OCI-M2 (cell line): ENCODE data around the gene ABCC6.
"Not testable (repeated sequence)": the region's sequence is repeated elsewhere in the genome, so short reads cannot be mapped to it uniquely, and the experiment has no call there.

ENCODE experiments used
- DNase-seq: peaks from one replicate; lab custom pipeline; 2025; ENCODE audit not compliant: unreplicated experiment; lab: John Stamatoyannopoulos, UW

Gene ABCC6

DNA sequence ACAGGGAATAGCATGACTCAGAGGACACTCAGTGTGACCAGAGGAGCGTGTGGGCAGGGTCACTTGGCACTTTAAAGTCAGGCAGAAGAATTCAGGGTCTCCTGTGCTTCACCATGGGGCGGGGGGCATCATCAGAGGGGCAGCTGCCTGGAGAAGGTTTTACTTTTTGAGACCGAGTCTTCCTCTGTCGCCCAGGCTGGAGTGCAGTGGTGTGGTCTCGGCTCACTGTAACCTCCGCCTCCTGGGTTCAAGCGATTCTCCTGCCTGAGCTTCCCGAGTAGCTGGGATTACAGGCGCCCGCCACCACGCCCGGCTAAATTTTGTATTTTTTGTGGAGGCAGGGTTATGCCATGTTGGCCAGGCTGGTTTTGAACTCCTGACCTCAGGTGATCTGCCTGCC lies 32.3 kb downstream of the ABCC6 start:
- not testable (repeated sequence) for DNase-seq

DNA sequence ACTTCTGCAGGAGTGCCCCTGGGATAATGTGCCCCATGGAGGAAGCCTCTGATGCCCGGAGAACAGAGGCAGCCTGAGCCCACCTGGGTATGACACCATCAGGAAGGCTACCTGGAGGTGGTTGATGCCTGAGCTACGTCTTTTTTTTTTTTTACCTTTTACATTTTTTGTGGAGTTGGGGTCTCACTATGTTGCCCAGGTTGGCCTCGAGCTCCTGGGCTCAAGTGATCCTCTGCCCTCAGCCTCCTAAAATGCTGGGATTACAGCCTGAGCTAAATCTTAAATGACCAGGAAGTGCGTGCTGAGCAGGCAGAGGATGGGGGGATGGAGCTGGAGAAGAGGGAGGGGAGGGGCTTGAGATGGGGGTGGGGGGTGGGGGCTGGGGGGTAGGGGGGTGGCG lies 32.7 kb downstream of the ABCC6 start:
- no peak for DNase-seq

DNA sequence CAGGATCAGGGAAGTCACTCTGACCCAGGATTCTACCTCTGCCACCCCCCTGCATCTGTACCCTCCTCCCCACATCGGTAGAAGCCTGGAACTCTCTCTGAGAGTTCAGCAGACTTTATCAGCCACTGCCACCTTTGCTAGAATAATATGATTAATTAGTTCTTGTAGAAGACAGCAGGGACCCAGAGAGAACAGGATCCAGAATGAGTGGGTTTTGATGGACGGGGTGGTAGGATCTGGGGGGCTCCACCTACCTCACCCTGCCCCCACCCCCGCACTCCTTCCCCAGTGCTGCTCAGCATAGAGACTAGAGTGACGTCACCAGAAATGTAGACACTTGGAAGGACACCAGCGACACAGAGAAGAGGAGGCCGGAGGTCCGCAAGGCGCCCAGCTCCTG lies 33.5 kb downstream of the ABCC6 start:
- DNase-seq: no peak

DNA sequence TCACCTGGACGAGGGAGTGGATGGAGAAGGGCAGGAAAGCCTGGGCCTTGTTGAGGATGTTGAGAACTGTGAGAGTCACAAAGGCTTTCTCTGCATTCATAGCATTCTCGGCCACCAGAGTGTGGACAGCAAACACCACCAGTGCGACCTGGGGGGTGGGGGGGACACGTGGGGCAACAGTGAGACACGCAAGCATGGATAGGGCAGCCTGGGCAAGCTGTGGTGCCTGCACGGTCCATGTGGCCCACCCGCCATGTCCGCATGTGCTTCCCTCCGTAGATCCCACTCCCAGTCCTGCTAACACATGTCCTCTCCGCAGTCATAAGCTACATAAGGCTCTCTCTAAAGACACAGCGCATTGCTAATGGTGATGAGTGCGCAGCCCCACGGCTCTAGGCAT lies 34.5 kb downstream of the ABCC6 start:
- no peak for DNase-seq

DNA sequence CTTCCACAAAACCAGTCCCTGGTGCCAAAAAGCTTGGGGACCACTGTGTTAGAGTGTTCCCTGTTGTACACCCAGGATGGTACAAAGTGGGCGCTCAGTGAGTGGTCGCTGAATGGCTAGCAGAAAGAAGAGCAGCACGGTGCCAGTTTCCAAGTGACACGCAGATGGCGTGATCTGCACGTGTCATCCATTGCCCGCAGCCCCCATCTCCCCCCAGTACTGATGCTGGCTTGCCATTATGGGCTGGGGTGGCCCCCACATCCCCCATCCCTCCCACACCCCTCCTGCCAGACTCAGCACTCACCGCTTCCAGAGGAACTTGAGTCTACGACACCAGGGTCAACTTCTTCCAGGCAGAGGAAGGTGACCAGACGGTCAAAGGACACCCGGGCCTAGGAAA lies 36.5 kb downstream of the ABCC6 start:
- no peak for DNase-seq

DNA sequence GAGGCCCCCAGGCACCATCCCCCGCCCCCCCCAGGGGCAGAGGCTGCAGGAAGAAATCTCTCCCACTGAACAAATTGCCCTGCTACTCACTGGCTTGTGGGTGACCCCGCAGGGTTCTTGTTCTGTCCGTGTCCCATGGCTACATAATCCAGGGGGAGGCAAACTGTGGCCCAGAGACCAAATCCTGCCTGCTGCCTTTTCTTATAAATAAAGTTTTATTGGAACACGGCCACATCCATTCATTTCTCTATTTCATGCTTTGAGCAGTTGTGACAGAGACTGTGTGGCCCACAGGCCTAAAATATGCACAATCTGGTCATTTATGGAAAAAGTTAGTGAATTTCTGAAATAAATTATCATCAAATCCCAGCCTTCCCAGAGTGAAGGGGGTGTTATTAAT lies 38.2 kb downstream of the ABCC6 start:
- DNase-seq: no peak

DNA sequence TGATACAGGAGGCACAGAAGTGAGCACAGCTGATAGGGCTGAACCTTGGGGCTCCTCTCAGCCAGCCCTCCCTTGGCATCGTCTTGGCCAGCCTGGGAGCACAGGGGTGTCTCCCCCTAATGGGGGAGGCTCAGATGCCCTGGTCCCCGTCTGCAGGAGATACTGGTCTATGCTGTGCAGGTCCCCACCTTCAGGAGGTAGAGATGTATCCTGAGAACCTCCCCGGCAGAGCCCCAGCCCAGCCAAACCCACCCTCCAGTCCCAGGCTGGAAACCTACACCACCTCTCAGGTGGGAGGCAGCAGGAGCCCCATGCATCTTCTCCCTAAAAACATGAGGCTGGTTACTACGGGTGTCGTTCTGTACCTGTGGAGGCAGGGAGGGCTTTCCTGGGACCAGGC lies 38.7 kb downstream of the ABCC6 start:
- no peak for DNase-seq

DNA sequence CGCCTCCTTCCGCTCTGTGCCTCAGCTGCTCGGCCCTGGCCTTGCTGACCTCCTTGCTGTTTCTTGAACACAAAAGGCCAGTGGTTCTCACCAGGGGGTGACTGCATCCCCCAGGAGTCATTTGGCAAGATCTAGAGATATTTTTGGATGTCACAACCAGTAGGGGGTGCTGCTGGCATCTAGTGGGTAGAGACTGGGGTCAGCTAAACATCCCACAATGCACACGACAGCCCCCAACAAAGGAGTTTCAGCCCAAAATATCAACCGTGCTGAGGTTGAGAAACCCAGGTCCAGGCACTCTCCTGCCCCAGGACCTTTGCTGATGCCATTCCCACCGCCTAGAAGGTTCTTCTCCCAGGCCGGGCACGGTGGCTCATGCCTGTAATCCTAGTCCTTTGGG lies 39.7 kb downstream of the ABCC6 start:
- no peak for DNase-seq

DNA sequence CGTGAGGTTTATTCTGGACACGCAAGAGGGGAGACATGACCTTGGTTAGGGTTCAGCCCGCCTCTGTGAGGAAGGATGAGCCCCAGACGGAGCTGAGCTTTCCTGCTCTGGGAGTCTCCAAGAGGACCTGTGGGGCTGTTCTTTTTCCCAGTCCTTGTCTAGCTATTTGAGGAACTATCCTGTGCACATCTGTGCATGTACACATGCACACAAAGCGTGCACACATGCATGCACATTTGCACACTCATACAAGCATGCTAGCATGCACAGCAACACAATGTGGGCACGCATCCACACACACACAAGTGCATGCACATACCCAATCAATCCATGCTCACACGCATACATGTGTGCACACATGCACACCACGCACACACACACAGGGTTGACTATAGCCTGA lies 40.4 kb downstream of the ABCC6 start:
- no peak for DNase-seq

DNA sequence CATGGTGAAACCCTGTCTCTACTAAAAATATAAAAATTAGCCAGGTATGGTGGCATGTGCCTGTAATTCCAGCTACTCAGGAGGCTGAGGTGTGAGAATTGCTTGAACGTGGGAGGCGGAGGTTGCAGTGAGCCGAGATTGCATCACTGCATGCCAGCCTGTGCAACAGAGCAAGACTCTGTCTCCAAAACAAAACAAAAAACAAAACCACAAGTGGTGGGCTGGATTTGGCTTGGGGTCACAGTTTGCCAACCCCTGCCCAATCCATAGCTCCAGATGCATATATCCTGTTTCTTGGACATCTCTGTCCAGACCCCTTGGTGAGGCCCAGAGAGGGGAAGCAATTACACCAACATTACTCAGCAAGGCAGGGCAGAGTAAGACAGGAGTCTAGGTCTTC lies 41.5 kb downstream of the ABCC6 start:
- not testable (repeated sequence) for DNase-seq

DNA sequence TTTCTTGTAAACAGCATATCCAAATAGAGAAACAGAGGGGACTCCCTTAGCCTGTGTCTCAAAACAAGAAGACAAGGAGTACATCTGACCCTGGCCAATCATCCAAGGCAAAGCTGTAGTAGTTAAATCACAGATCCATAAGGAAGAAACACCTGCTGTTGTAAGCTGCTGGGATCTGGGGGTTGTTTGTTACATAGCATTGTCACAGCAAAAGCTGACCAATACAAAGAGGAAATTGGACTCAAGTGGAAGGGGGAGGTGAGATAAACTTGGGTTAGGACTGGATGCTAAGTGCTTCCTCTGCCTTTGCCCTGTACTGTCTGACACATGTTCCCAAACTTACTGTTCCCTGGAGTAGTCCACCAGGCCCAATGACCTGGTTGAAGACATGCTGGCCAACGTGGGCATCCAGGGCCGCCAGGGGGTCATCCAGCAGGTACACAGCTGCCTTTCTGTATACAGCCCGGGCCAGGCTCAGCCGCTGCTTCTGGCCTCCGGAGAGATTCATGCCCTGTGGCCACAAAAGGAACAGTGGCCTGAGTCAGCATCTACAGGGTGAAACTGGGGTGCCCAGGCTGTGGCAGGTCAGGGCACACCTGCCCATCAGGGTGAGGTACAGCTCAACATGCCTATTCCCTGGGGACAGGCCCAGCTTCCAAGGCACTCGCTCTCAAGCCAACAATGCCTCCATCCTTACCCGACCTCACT lies 44.7 kb downstream of the ABCC6 start:
- DNase-seq: no peak

DNA sequence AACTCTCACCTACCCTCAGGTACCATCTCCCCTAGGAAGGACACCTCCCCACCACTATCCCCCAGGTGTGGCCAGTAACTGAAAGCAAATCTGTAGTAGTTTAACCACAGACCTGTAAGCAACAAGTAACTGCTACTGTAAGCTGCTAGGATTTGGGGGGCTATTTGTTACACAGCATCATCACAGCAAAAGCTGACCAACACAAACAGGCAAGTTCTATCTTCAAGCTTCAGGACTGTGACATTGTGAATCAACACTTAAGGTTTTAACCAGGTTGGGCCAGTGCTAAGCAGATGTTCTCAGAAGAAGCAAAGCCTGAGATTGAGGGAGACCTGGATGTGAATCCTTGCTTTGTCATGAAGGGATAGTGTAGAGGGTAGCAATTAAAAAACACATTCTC lies 47.0 kb downstream of the ABCC6 start:
- DNase-seq: no peak

DNA sequence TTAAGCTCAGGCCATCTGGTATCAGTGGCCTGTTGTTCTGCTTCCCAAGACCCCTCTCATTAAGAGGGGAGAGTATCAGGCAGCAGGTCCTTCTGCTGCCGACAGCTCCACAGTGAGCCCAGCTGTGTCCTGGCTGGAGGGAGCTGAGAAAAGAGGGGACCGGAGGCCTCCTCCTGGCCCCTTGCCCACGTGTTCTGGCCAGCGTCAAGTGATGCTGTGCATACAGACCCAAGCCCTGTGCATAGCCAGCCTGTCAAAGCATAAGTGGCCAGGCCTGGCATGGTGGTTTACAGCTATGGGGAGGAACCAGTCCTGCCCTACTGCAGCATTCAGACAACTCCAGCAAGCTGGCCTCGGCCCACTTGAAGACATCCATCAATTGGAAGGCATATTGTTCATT lies 48.0 kb downstream of the ABCC6 start:
- DNase-seq: no peak

DNA sequence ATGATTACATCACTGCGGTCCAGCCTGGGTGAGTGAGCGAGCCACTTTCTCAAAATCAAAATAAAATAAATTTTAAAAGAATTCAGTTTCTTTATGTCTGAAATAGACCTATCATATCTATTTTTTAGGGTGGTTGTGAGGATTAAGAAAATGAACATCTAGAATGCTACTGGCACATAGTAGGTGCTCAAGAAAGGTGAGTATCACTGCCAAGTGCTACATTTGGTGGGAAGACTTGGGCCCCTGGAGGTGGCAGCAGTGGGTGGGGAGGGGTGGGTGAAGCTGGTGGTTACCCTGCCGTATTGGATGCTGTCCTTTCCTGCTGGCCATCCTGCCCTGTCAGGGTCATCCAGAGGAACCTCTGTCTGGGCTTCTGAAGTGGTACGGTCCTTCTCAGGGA lies 50.3 kb downstream of the ABCC6 start:
- no peak for DNase-seq

DNA sequence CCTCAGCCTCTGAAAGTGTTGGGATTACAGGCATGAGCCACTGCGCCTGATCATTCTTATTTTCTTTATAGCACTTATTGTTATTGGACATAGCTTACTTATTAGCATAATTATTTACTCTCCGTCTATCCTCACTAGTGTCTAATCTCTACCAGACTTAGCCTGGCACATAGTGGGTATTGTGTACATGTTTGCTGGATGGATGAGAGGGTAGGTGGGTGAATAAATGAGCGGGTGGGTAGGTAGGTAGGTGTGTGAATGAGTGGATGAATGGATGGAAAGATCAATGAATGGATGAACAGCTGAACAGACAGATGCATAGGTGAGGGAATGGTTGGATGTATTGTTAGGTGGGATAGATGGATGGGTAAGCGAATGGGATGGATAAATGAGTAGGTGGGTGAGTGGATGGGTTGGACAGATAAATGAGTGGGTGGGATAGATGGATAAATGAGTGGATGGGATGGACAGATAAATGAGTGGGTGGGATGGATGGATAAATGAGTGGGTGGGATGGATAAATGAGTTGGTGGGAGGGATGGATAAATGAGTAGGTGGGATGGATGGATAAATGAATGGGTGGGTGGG lies 51.9 kb downstream of the ABCC6 start:
- DNase-seq: no peak

DNA sequence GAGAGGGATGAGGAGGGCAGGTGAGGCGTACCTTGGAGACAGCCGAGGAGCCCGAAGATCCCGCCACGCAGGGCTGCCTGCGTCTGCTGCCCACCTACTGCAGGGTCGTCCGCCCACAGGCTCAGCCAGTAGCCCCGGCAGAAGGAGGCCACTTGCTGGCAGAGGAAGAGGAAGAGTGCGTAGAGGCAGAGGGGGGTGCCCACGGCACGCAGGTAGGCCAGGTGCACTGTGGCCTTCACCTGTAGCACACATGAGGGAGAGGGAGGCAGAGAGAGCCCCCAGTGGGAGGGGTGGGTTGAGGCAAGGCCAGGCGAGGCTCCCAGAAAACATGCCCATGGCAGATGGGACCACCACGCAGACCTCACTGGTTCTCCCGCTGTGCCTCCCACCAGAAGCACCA lies 53.7 kb downstream of the ABCC6 start:
- no peak for DNase-seq

DNA sequence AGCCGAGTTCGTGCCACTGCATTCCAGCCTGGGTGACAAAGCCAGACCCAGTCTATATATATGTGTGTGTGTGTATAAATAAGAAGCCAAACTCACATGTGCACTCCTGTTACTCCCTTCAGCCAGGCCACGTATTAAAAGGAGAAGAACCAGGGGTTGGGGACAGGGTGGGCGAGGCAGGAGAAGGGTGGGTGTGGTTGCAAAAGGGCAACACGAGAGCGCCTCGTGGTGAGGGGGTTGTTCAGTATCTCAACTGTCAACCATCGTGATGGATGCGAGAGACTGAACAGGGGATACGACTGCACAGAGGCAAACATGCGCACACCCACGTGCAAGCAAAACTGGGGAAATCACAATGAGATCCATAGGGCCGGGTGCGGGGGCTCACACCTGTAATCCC lies 54.9 kb downstream of the ABCC6 start:
- DNase-seq: no peak

DNA sequence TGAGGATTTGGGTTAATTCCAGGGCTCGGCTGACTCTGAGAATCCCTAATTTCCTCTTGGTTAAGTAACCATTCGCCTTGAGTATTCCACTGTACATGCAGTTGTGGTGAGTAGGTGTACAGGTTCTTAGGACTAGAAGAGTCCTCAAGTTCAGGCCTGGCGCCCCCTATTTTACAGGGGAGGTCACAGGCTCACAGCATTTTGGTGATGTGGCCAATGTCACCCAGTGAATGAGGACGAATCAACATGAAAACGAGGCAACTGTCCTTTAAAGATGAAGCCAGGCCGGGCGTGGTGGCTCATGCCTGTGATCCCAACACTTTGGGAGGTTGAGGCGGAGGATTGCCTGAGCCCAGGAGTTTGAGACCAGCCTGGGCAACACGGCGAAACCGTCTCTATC lies 55.4 kb downstream of the ABCC6 start:
- no peak for DNase-seq

DNA sequence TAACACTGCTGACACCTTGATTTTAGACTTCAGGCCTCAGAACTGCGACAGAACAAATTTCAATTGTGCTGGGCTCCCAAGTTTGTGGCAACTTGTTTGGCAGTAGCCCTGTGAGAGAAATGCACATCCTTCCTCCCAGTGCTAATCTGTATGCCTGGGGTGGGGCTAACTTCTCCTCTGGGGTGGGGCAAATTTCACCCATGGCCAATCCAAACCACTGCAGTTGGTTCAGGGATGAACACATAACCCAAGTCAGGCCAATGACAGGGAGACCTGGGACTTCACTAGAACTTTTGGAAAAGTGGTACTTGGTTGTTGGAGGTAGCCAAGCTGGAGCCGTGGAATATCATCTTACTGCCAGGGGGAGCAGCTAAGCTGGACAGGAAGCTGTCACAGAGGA lies 56.3 kb downstream of the ABCC6 start:
- no peak for DNase-seq

DNA sequence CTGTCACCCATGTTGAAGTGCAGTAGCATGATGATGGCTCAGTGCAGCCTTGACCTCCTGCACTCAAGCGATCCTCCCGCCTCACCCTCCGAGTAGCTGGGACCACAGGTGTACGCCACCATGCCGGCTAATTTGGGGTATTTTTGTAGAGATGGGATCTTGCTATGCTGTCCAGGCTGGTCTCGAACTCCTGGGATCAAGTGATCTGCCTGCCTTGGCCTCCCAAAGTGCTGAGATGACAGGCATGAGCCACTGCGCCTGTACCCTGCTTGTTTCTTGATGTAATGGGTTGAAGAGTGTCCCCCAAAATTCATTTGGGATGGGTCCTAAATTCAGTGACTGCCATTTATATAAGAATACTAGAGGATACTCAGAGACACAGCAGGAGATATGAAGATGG lies 57.2 kb downstream of the ABCC6 start:
- no peak for DNase-seq

DNA sequence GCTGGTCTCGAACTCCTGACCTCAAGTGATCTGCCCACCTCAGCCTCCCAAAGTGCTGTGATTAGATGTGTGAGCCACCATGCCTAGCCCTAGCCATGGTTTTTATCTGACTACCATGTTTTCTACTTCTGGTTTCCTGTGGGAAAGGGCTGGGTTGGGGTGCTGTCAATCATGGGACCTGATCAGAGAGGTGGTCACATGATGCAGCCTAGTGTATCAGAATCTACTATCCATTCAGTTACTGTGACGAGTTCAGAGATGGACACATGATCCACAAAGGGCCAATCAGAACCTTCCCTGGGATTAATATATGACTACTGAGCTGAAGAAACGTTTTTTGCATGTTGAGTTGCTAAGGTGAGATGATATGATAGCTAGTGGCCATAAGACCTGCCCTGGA lies 59.1 kb downstream of the ABCC6 start:
- no peak for DNase-seq

DNA sequence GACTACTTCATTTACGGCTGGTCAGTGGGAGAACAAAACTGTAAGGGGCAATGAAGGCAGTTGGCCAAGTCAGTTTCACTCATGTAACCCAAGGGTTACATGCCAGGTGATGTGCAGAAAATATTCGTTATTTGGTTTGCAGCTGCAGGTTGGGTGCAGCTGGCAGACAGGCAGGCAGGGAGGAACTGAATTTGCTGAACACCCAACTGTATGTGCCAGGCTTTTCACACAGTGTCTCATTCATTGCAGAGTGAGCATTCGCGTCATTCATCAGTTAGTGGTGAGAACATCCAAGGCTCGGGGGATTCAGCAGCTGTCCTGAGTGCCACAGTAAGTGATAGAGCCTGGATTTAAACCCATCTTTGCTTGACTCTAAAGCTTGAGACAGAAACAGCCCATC lies 59.7 kb downstream of the ABCC6 start:
- no peak for DNase-seq

DNA sequence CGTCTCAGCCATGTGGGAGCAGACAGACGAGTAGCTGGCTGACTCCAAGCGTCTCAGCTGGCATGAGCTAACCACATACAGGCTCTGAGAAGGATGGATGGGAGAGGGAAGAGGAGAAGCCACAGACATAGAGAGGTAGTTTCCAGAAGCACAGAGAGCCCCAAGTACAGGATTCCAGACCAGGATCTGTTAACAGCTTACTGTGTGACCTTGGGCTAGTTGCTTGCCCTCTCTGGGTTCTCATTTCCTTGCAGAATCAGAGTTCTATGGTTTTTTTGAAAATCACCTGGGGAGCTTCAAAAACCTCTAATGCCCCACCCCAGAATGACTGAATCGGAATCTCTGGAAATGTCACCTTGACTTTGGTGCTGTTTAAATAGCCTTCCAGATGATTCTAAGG lies 60.2 kb downstream of the ABCC6 start:
- DNase-seq: no peak
